Measurements from ENCODE around the gene TMEM100.

Gene TMEM100

DNA sequence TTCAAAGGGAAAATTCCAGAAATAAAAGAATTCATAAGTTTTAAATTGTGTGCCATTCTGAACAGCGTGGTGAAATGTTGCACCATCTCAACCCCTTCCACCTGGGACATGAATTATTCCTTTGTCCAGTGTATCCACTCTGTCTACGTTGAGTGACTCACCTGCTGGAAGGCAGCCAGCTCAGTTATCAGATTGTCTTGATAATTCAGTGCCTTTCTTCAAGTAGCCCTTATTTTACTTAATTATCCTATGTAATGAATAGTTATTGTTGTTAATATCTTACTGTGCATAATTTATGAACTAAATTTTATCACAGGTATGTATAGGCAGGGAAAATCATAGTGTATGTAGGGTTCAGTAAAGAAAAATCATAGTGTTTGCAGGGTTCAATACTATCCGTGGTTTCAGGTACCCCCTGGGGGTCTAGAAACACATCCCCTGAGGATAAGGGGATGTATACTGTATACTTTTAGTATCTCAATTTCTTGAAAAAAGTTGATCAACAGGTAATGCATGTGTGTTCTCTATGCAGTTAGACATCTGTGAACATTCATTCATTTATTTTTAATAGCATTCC is 20.5 kb upstream of the TMEM100 start:
- DNase-seq, result no peak

DNA sequence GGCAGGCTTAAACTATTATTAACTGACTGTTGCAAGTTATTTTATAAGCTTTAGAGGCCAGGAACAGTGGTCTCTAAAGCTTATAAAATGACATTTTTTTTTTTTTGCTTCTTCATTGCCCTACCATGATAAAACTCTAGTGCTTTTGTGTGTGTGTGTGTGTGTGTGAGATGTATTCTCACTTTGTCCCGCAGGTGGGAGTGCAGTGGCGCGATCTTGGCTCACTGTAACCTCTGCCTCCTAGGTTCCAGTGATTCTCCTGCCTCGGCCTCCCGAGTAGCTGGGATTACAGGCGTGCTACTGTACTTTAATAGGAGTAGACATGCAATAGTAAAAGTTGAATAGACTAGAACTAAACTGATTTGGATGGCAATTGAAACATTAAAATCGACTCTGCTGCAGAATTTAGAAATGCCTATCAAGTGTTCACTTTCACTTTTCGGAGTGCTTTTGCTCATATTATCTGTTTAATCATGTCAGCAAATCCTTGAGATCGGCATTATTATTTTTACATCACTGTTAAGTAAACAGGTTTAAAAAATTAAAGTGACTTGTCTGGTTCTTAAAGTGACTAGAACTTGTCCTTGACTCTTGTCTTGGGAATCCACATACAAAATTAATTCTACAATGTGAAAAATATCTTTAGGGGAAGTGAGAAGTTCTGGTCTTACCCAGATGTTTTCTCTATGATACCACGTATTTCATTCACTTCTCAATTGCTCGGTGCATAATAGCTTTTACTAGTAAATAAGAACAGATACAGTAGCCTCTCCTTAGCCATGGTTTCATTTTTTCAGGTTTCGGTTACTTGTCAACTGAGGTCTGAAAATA is 19.8 kb upstream of the TMEM100 start:
- DNase-seq, result no peak

DNA sequence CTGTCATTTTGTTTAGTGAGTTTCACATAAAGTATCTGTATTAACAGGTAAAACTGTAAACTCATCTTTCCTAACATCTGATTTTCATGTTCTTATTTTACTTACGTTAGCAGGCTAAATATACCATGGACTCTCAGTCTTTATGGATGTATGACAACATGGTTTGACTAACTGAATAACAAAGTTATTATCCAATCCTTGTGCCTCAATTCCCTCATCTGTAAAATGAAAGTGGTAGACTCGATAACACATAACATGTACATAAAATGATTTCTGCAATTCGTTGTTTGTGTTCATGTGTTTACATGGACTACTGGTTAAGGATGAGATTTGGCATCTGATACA is 18.7 kb upstream of the TMEM100 start:
- no peak for DNase-seq

DNA sequence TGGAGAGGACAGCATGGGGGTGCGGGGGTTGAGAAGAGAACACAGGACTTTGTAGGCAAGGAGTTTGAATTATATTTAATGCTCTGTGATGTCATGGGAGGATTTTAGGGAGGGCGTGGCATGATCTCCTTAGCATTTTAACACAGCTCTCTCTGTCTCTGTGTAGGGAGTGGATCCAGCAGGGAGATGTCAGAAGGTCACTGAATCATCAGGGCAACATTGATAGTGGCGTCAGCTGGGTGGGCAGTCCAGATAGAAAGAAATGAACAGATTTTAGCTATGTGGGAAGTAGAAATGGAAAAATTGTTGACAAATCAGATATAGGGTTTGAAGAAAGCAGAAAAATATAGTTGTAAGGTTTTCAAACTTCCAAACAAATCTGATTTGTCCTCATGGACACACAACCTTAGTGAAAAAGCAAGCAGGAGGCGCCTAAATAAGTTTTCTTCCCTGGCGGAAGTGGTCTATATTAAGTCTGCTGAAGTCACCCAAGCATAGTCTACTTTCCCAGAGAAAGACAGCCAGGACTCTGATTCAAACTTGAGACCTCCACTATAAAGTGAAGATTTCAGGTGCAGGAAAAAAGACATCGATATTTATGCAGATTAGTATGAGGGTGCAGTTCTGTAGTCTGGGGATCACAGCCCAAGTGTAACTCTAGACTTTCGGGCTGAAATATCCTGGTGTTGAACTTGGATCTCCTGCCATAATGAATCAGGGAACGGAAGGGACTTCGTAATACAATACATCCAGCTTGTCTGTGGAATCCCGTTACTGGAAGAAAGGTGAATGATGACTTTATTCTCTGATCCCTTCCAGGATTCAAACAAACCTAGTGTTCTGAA is 18.1 kb upstream of the TMEM100 start:
- no peak for DNase-seq

DNA sequence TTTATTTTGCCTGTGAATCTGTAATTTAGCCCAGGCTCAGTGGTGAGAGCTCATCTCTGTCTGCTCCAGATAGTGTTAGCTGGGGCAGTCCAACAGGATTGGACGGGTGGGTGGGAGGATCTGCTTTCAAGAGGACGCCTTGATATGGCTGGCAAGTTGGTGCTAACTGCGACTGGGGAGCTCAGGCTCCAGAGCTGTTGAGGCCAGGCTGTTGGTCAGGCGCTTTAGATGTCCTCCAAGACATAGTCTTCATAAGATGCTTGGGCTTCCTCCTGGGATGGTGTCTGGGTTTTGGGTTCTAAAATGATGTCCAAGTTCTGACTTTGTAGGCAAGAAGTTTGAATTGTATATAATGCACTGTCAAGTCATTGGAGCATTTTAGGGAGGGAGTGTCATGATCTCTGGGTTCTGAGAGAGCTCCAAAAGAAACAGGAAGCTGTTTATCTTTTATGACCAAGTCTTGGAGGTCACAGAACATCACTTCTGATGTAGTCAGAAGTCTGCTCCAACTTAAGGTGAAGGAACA is 15.4 kb upstream of the TMEM100 start:
- DNase-seq, result no peak

DNA sequence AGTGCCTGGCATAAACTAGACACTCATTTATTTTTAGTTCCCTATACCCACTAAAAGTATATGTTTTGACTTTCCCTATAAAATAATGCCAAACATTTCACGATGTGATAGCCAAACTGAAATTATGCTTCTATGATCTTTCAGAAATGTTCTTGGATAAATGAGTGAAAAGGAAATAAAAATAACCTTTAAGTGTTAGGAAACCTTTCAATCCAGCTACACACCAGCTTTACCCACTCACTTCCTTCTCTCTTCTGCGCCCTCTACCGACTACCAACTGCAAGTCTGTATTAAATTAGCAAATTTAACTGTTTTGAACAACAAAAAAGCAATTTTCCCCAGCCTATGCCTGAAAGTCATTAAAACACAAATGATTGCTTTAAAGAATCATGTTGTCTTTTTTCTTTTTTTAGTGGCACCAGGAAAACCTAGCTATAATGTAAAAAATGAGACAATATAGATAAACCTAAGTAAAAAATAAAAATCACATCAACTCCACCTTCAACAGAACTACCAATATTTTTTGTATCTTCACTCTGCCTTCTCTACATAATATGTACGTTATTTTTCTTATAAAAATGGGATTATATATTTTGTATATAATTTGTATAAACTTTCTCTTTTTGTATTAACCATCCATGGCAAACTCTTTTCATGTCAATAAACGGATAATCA is 13.2 kb upstream of the TMEM100 start:
- peak in 3 of 6 experiments; percentile 11 to 15 (median 11) for DNase-seq

DNA sequence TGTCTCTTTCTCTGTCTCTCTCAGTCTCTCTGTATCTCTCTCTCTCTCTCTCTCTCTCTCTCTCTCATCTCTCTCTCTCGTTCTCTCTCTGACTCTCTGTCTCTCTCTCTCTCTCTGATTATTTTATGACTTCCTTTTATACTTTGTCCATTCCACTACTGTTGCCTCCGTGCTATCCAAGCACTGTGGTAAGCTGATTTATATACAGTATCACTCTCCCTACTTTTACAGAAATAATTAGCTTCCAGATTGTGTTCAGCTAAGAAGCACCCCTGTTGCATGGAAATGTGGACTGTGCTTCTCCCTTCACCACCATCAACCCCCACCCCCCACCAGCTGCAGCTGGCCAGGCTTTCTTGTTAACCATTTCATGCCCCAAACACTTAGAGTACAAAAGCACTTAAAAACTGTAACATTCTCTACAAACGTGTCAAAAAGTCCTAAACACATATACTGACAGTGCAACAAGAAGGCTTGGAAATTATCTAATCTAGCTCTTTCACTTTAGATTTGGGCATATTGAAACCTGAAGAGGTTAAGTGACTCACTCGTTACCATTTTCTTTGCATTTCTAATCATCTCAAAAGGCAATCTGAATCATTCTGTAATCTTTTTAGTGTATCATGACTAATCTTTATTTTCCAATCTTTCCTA is 11.6 kb upstream of the TMEM100 start:
- no peak for DNase-seq

DNA sequence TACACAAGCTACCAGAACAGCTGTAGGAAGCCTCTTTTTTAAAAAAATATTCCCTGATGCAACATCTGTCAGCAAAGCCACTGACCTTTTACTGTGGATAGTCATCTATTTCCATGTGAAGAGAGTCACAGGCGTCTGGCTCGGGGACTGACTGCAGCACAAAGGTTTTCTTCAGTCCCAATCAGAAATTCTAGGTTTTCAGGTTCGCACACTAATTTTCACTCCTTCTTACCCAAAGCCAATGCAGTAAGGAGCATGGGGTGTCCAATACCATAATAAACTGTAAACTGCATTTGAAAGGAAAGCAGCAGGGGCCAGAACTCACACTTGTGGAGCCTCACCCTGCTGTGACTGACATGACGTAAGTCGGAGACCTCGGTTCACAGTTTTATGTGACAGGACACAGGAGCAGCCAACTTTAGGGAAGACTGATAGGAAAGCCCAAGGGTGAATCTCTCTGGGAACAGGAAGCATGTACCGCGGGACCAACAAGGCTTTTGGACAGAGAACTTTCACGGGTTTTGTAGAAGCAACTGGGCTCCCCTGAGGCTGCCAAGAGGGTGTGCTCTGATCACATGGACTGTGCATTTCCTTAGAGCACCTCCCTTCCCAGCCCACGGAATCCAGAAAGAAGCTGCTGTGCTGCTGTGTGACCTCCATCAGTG is 9.1 kb upstream of the TMEM100 start:
- no peak for DNase-seq

DNA sequence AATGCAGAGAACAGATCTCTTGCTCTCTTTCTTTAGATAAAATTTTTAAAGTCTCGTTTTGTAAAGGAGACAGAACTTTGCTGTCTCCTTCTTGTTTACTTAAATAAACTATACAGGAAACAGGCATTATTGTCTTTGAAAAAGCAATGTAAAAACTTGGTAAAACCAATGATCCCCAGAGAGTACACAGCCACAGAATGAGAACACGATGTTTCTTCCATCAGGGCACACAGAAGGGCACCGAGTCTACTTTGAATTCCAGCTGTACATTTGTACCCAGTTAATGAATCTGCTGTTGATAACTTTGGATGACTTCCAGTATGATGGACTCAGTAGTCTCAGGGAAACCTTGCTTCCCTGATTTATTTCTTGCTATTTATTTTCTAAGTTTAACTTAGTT is 8.1 kb upstream of the TMEM100 start:
- DNase-seq, result no peak

DNA sequence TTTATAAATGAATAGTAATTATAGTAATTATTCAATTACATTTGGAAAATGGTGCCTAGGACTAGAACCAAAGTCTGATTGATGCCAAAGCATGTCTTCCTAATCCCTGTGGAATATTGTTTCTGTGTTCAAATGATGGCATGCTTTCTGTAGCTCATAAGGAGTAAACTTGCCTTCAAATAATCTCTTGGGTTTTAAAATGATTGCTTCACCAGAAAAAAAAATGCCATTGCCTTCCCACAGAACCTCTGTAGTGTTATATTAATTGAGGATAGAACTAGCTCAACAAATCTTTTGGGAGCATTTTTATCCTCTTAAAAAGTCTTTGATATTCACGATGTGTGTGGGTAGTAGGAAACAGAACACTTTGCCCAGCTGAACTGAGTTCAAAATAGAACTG is 7.7 kb upstream of the TMEM100 start:
- no peak for DNase-seq

DNA sequence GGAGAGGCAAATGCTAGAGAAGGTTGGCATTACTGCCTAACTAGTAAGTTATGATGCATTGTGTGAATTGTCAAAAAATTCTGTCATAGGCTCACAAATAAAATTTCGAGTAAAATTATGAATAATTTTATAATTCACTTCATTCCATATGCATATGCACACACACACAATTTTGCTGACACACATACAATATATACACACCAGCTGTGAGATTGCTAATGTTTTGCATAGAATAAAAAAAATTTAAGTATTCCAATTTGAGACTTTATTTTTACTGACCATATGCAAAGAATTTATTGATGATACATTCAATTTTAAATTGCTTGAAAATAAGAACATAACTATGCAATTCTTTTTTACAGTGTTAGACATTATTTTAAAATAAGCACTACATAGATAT is 6.8 kb upstream of the TMEM100 start:
- no peak for DNase-seq

DNA sequence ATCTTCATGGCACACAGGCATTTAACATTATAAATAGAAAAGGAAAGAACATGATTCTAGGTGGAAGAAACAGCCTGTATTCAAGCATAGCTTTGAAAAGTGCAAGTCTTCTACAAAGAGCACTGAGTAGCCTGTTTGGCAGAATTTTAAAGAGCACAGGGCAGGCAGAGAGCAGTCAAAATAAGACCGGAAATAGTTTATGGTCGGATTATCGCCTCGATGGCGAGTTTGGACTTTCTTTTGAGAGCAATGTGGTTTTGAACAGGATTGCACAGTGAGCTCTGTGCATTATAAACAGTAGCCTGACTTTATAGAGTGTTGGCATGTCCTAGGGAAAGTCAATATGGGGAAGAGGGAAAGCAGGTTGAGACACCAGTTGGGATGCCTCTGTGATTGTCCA is 6.2 kb upstream of the TMEM100 start:
- no peak for DNase-seq

DNA sequence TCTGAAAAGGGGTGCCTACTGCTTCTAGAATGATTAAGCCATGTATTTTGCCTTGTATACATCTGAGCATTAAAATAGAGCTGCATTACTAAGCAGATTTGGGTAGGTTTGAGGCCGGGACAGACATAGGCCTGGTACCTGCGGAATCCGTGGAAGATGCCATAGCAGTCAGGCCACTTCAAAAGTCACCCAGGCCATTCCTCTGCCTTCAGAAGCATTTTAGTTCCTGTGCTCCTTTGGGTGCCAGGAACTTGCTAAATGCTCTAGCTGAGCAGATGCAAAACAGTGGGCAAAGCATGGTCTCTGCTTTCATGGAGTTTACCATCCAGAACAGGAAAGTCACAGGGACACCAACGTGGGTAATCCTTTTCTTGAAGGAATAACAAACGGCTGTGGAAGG is 5.7 kb upstream of the TMEM100 start:
- DNase-seq, result no peak

DNA sequence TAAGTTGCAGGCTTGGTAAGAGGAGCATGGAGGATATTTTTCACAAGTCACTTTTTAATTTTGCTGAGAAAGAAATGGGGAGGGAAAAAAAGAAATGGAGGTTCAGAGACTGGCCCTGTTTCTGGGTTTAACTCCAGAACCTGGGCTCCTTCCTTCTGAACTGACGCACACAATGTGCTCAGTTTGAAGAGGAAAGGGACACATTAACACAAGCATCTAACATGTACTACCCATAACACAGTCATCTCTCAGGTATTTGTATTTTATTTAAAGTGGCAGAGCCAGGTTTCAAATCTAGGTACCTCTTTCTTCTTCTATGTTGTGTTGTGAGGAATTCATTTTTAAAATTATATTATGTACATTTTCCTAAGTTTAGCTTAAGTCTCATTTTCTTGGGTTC is 5.3 kb upstream of the TMEM100 start:
- DNase-seq, result no peak

DNA sequence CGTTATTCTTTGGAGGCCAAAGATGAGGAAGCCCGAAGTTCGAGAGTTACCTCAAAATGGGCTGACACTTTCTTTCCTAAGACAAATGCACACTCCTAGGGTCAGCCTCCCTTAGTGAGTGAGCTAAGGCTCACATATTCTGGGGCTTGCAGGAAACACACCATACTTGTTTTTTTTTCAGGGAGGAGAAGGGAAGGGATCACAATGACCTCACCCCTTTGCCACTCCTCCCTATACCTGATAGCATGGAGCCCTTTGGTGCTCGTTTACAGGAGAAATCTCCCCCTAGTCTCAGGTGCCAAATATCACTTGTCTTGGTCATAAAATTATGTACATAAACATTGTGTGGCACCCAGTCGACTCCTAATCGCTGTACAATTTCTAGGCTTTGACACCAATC is 4.6 kb upstream of the TMEM100 start:
- DNase-seq, result no peak

DNA sequence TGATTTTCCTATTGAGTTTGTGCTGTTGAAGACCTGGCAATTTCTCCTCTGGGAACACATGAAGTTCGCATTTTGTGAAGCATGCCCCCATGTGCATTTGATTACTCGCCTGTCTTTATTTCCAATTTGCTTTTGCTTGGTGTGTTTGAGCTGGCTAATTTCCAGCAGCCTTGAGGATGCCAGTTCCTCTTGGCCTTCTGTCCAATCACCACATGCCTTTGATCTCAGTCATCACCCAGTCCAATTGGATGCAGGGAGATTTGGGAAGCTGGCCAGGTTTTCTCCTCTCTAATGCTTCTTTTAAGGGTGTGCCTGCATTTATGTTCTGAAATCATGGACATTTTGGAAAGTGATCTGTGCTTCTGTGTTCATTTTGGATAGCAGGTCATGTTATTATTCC is 3.8 kb upstream of the TMEM100 start:
- DNase-seq, result no peak

DNA sequence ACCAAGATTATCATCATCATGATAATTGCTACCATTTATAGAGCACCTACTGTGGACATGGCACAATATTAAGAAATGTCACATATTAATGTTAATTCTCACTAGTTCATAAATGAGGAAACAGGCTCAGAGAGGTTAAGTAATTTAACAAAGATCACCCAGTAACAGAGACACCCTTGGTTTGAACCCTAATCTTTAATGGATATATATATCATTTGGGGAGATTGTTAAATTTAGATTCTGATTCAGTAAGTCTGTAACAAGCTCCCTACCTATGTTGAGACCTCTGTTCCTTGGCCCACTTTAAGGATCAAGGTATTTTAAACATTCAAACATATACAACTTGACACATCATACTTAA is 804 bp upstream of the TMEM100 start:
- DNase-seq, result no peak

DNA sequence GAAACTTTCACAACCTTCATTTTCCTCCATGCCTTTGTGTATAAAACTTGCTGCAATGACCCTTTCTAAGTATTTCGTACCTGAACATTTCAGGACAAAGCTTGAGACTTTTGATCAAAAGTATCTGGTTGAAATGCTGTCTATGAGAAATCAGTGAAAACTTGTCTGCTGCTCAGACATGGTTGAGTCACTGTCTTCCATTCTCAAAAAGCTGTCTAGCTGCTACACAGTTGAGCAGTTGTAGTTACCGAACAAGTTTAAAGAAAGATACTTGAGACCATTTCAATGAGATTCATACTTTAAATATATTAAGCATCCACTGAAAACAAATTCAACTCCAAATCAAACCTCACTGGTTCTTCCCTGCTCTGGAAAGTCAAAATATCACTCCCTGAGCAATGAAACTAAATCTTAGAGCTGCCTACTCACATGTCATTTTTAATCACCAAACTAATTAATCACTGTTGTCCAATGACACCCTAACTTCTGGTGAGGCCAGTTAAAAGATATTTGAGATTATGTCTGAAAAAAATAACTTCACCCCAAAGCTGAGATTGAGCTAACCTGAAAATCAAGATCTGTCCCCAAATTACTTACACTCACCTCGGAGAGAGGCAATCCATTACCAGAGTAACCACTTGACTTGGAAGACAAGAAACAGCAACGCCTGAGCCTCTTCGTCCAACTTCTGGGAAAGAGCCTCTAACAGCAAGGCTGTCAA is 488 bp downstream of the TMEM100 start:
- no peak for DNase-seq

DNA sequence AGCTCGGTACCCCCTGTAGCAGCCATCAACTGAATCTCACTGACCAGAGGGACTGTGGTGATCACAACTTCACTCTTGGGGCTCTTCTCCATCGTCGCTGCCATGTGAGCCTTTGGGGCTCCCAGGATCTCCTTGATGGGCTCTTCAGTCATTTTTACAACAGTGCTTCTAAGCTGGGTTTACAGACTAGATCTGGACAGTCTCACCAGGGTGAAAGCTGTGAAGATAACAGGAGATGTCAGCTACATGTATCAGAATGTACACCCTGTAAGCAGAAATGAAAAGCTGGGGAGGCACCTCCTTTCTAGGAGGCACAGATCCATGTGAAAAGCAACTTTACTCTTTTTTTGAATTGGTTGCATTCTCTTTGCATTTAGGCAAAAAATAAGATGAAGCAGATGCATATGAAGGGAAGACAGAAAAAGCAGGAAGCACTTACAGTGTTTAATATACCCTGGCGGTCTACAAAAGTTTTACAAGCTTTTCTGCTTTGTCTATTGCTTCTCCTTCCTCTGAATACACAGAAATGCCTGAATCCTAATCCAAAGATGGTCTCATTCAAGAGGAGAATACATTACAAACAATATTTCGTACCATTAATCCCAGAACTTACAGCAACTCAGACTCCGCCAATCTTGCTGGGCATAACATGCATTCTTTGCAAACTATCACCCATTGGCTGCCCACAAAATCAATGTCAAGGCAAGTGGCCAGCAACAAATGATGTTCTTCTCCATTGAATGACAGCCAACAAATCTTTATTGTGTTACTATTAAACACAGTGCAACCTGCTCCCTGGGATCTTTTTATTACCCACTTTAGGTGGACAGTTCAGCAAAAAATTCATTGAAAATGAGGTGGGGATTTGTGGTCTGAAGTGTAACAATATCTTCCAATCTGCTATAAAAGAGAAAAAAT is 1.5 kb downstream of the TMEM100 start:
- DNase-seq, result no peak
